Osteocyte (in vitro differentiated cells): Measurements from ENCODE around the gene HCAR1. TPM values are rescaled to one million over a fixed set of nuclear protein-coding genes. Genes with fewer than 3 reads are reported as not detected.
"Not testable (repeated sequence)": the region's sequence is repeated elsewhere in the genome, so short reads cannot be mapped to it uniquely, and the experiment has no call there.

ENCODE experiments used
- DNase-seq: peaks from one replicate; pipeline ENCODE4 v3.0.0; 2021; ENCODE audit warnings: mixed read lengths; ENCODE audit not compliant: unreplicated experiment; ENCODE audit errors: extremely low spot score
- H3K27ac Mint-ChIP-seq: one replicate; pipeline ENCODE4 v1.8.0; 2021; ENCODE audit warnings: mild to moderate bottlenecking, mixed read lengths; ENCODE audit not compliant: unreplicated experiment
- H3K27me3 Mint-ChIP-seq: one replicate; pipeline ENCODE4 v1.8.0; 2021; ENCODE audit warnings: mixed read lengths; ENCODE audit not compliant: unreplicated experiment
- H3K36me3 Mint-ChIP-seq: one replicate; pipeline ENCODE4 v1.8.0; 2021; ENCODE audit warnings: mixed read lengths; ENCODE audit not compliant: unreplicated experiment
- H3K4me1 Mint-ChIP-seq: one replicate; pipeline ENCODE4 v1.8.0; 2021; ENCODE audit warnings: mixed read lengths; ENCODE audit not compliant: unreplicated experiment
- H3K4me3 Mint-ChIP-seq: one replicate; pipeline ENCODE4 v1.8.0; 2021; ENCODE audit warnings: mild to moderate bottlenecking, moderate library complexity, mixed read lengths; ENCODE audit not compliant: unreplicated experiment
- H3K9me3 Mint-ChIP-seq: one replicate; pipeline ENCODE4 v1.8.0; 2021; ENCODE audit warnings: mixed read lengths; ENCODE audit not compliant: unreplicated experiment
- CTCF ChIP-seq: fragments of 200-600 bp; sonication (generic); IDR thresholded peaks from 2 replicates; pipeline ENCODE4 v1.5.0; 2021; ENCODE audit warnings: antibody characterized with exemption, mild to moderate bottlenecking, moderate library complexity
- total RNA-seq: library from RNA; stranded (reverse); gene quantifications from 2 replicates; pipeline ENCODE4 v1.2.1, GENCODE V29; 2021

The HCAR1 gene
- total RNA-seq, 1 donor from 2014 or later, result 0.21 TPM

- Mint-ChIP-seq H3K27me3 (no peaks in the 10 kb centered on the region), H3K27ac (no peak overlapping the region), H3K9me3 (no peaks in the 10 kb centered on the region), H3K4me1 (no peaks in the 10 kb centered on the region), H3K4me3 (no peak overlapping the region), H3K36me3 (no peaks in the 10 kb centered on the region)
- no peak for DNase-seq
- TF ChIP-seq CTCF, result no peak
Observed at GRCh38 chr12:122688291-122688690, 42.4 kb downstream of the HCAR1 start.

- no peaks in the 10 kb centered on the region for H3K9me3 Mint-ChIP-seq
- no peak for TF ChIP-seq CTCF
- no peaks in the 10 kb centered on the region for H3K36me3 Mint-ChIP-seq
- no peak overlapping the region for H3K4me3 Mint-ChIP-seq
- no peaks in the 10 kb centered on the region for H3K27me3 Mint-ChIP-seq
- H3K4me1 Mint-ChIP-seq, result no peaks in the 10 kb centered on the region
- DNase-seq, result no peak
- no peak overlapping the region for H3K27ac Mint-ChIP-seq
Observed at GRCh38 chr12:122687086-122687485, 43.6 kb downstream of the HCAR1 start.

GRCh38 chr12:122686538-122686937 is 44.1 kb downstream of the HCAR1 start:
- H3K4me3 Mint-ChIP-seq, result no peak overlapping the region
- no peaks in the 10 kb centered on the region for H3K36me3 Mint-ChIP-seq
- no peak overlapping the region for H3K27ac Mint-ChIP-seq

GRCh38 chr12:122684297-122684813 is 46.3 kb downstream of the HCAR1 start:
- no peaks in the 10 kb centered on the region for H3K36me3 Mint-ChIP-seq
- H3K9me3 Mint-ChIP-seq, result no peaks in the 10 kb centered on the region
- no peak overlapping the region for H3K4me3 Mint-ChIP-seq
- H3K27ac Mint-ChIP-seq, result no peak overlapping the region
- H3K27me3 Mint-ChIP-seq, result no peaks in the 10 kb centered on the region
- peaks cover 12% of the 10 kb centered on the region for H3K4me1 Mint-ChIP-seq
- no peak for TF ChIP-seq CTCF
- no peak for DNase-seq

More at GRCh38 chr12:122686538-122686937, 44.1 kb downstream of the HCAR1 start:
- no peak for TF ChIP-seq CTCF
- Mint-ChIP-seq H3K9me3 (no peaks in the 10 kb centered on the region), H3K27me3 (no peaks in the 10 kb centered on the region), H3K4me1 (peaks cover 4% of the 10 kb centered on the region)
- no peak for DNase-seq

GRCh38 chr12:122681814-122682213 is 48.8 kb downstream of the HCAR1 start:
- DNase-seq, result no peak
- TF ChIP-seq CTCF, result no peak
- Mint-ChIP-seq H3K27me3 (no peaks in the 10 kb centered on the region), H3K36me3 (no peaks in the 10 kb centered on the region), H3K4me1 (peaks cover 23% of the 10 kb centered on the region), H3K9me3 (no peaks in the 10 kb centered on the region), H3K27ac (no peak overlapping the region), H3K4me3 (no peak overlapping the region)

GRCh38 chr12:122680989-122681388 is 49.7 kb downstream of the HCAR1 start:
- not testable (repeated sequence) for H3K36me3 Mint-ChIP-seq, H3K27ac Mint-ChIP-seq, H3K4me3 Mint-ChIP-seq, H3K27me3 Mint-ChIP-seq, H3K9me3 Mint-ChIP-seq, DNase-seq
- peaks cover 23% of the 10 kb centered on the region for H3K4me1 Mint-ChIP-seq

GRCh38 chr12:122676781-122677180 is 53.9 kb downstream of the HCAR1 start:
- H3K4me3 Mint-ChIP-seq, H3K27ac Mint-ChIP-seq, H3K9me3 Mint-ChIP-seq, H3K27me3 Mint-ChIP-seq, H3K36me3 Mint-ChIP-seq, DNase-seq: not testable (repeated sequence)
- peaks cover 20% of the 10 kb centered on the region for H3K4me1 Mint-ChIP-seq
